HG02642 (cell line): ENCODE results near the gene JSRP1.
A peak's percentile ranks its signal among the peaks of the same experiment; 100 is the strongest.
"Not testable (repeated sequence)": the region's sequence is repeated elsewhere in the genome, so short reads cannot be mapped to it uniquely, and the experiment has no call there.

ENCODE experiments used
- ATAC-seq: cut with Tn5 transposase; IDR thresholded peaks from one replicate; pipeline ENCODE4 v1.9.1; 2021; ENCODE audit warnings: mild to moderate bottlenecking; ENCODE audit not compliant: unreplicated experiment, poor library complexity

Gene JSRP1

GRCh38 chr19:2282862-2283237, 26.6 kb upstream of the JSRP1 start:
- ATAC-seq, result no peak

- ATAC-seq, result no peak
These were observed 26.0 kb upstream of the JSRP1 start, which contains the start of gene PEAK3 for GRCh38 chr19:2282062-2282861. TSS of gene PEAK3 (minus strand) at chr19:2282175. CDS start at chr19:2280931, 1,244 bp downstream.

- not testable (repeated sequence) for ATAC-seq
These were observed 25.2 kb upstream of the JSRP1 start for GRCh38 chr19:2281265-2282061.

DNA sequence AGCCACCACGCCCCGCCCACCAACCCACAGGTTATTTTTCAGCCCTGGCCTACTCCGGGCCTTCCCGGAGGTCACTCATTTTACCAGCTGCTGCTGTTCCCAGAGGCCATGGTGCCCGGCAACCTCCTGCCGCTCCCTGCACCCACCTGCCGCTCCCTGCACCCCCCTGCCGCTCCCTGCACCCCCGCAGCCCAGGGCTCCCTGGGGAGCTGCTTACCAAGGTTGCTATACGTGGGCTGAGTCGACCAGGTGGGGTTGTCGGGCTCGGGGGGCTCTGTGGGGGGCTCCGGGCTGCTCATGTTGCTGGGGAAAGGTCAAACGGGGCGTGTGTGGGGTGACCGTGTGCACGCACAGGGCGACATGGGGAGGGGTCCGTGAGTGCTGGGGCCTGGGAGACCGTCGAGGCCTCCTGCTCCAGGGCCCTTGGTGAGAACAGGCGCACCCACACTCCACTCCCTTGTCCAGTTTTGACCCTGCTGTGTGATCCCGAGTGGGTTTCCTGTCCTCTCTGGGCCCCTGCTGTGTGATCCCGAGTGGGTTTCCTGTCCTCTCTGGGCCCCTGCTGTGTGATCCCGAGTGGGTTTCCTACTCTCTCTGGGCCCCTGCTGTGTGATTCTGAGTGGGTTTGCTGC, 24.5 kb upstream of the JSRP1 start:
- no peak for ATAC-seq

GRCh38 chr19:2278459-2279158, 22.4 kb upstream of the JSRP1 start:
- no peak for ATAC-seq

GRCh38 chr19:2277138-2277537, 20.9 kb upstream of the JSRP1 start:
- no peak for ATAC-seq

- no peak for ATAC-seq
These were observed 20.3 kb upstream of the JSRP1 start for GRCh38 chr19:2276429-2276986.

- no peak for ATAC-seq
These were observed 19.6 kb upstream of the JSRP1 start for GRCh38 chr19:2275588-2276428.

GRCh38 chr19:2274931-2275535, 18.8 kb upstream of the JSRP1 start:
- ATAC-seq, result no peak

- ATAC-seq, result no peak
These were observed 18.0 kb upstream of the JSRP1 start for GRCh38 chr19:2274185-2274711.

- peak; percentile 31 for ATAC-seq
These were observed 17.4 kb upstream of the JSRP1 start for GRCh38 chr19:2273356-2274184.

DNA sequence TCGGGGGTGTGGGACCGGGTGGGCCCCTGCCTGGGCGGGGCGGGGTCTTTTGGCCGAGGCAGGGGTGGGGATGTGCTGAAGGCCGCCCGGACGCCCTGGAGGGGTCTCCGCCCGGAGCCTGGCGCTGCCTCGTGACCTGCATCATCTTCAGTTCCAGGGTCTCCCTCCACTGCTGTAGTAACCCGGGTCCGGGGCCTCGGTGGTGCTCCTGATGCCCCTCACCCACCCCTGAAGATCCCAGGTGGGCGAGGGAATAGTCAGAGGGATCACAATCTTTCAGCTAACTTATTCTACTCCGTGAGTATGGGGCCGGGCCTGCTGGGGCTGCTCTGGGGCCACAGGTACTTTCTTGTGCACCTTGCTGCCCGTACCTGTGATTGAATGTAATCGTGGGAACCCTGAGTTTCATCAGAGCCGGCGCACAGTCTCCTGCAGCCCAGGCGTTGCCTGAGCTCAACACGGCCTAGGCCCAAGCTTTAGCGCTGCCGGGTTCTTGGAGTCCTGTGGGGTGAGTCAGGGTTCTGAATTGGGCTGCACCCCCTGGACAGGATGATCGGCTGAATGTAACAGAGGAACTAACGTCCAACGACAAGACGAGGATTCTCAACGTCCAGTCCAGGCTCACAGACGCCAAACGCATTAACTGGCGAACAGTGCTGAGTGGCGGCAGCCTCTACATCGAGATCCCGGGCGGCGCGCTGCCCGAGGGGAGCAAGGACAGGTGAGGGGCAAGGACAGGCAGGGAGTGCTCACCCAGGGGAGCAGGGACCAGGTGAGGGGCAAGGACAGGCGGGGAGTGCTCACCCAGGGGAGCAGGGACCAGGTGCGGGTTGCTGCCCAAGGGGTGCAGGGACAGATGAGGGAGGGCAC, 15.3 kb upstream of the JSRP1 start:
- ATAC-seq, result no peak

- ATAC-seq, result no peak
These were observed 14.4 kb upstream of the JSRP1 start for GRCh38 chr19:2270423-2271233.

- ATAC-seq, result no peak
These were observed 13.9 kb upstream of the JSRP1 start for GRCh38 chr19:2270157-2270422.

GRCh38 chr19:2269244-2270156, 13.3 kb upstream of the JSRP1 start:
- ATAC-seq, result peak; percentile 66
